HFF-Myc (cell line): ENCODE measurements around the gene TXNRD1.

Experiments
- DNase-seq: peaks from one replicate; pipeline ENCODE4 v3.0.0-alpha.2; 2011; ENCODE audit warnings: low read depth; ENCODE audit errors: extremely low read depth
- H3K4me3 ChIP-seq: replicated peaks from 2 replicates; pipeline ENCODE4 v1.5.1; 2011; ENCODE audit warnings: low read depth, mild to moderate bottlenecking, control low read depth, low read length
- CTCF ChIP-seq: IDR thresholded peaks from 2 replicates; pipeline ENCODE4 v1.5.1; 2012; ENCODE audit warnings: mild to moderate bottlenecking, low read depth, low read length, control low read depth; ENCODE audit errors: missing control alignments

Gene TXNRD1

DNA sequence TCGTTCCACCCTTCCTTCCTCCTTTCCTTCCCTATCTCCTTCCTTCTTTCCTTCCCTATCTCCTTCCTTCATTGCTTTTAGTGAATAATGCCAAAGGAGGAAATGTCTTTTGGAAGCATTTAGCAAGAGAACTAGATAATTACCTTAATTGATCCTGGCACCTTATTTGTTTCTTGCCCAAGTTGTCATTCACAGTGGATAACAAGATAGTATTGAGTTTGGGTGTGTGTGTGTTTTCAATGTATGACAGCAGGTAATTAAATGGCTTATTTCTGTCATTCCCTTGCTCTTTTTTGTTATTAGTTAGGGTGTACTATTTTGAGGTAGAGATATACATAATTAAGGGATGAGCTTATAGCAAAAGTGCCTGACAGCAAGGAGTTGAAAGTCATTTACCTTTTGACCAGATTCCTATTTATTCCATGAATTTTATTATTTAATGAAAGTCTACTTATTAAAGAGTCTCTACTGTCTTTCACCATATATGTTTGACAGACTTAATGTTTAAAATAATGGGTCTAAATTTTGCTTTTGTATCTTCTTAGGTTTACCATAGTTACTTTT is 118.2 kb downstream of the TXNRD1 start:
- TF ChIP-seq CTCF = no peak
- DNase-seq = no peak
- no peak overlapping the region for H3K4me3 ChIP-seq

GRCh38 chr12:104334581-104334980 is 119.0 kb downstream of the TXNRD1 start:
- no peak overlapping the region for H3K4me3 ChIP-seq
- no peak for DNase-seq
- TF ChIP-seq CTCF = no peak

DNA sequence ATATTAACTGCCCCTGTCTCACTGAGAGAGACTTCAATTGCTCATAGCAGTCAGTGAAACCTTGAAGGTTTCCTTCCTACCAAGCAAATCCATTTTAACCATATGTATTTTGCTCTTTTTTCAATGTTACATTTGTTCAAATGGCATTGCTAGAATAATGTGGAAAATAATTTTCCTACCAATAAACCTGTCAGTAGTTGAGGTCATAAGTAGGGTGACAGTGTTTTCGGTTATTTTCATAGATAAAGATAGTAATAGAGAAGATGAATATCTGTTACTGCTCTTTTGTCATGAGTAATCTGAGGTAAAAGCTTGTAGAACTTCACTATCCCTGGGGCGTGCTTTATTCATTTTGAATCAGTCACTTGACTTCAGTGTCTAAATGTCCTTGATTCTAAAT is 120.5 kb downstream of the TXNRD1 start:
- no peak for DNase-seq
- TF ChIP-seq CTCF = no peak
- H3K4me3 ChIP-seq = no peak overlapping the region

DNA sequence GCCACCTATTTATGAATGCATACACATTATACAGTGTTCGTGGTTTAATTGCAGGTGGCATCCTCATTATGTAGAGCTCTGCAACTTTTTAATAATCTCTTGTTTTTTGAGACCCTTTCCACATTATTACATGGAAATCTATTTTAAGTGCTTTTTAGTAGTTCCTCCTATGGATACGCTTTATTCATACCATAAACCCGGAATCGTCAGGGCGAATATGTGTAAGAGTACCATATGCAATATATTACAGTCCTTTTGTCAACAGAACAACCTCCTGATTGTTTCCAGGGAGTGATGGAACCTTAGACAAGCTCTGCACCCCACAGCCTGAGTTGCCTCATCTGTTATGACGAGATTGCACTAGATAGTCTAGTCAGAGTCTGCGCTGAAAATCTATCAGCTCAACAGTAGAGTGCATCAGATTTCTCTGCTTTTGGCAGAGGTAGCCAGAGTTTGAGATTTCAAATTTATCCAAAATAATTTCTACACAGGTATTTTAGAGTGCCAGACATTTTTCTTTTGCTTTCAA is 121.5 kb downstream of the TXNRD1 start:
- no peak for DNase-seq
- no peak for TF ChIP-seq CTCF
- no peak overlapping the region for H3K4me3 ChIP-seq

GRCh38 chr12:104339663-104340062 is 124.1 kb downstream of the TXNRD1 start:
- no peak overlapping the region for H3K4me3 ChIP-seq
- no peak for TF ChIP-seq CTCF
- DNase-seq = no peak

- TF ChIP-seq CTCF = no peak
- no peak overlapping the region for H3K4me3 ChIP-seq
- no peak for DNase-seq
These were observed 124.6 kb downstream of the TXNRD1 start for GRCh38 chr12:104340177-104340576.

GRCh38 chr12:104340925-104341611 is 125.5 kb downstream of the TXNRD1 start:
- no peak for TF ChIP-seq CTCF
- no peak overlapping the region for H3K4me3 ChIP-seq
- DNase-seq = no peak
